GM12878 (cell line): ENCODE data around the gene SPATA1. TPM values are rescaled to one million over a fixed set of nuclear protein-coding genes. Genes with fewer than 3 reads are reported as not detected.

Source experiments
- ATAC-seq: fragments of 200-7000 bp; cut with Tn5 transposase; 3 replicates; pipeline ENCODE4 v1.9.1; 2020; ENCODE audit warnings: mild to moderate bottlenecking, moderate library complexity
- BruUV-seq: library from RNA; stranded (reverse); fragments of 400-500 nt; replicated peaks from 2 replicates; lab custom pipeline; 2021; lab: Mats Ljungman, UMichigan
- CTCF ChIA-PET: fragments of 300-600 bp; sonication (Branson Sonifier 250); formaldehyde crosslinking; extraction: SDS; loops from one replicate; lab custom pipeline; 2021; ENCODE audit warnings: inconsistent platforms; lab: Yijun Ruan, JAX
- POLR2A ChIA-PET: fragments of 350-600 bp; formaldehyde crosslinking; extraction: SDS; loops from one replicate; lab custom pipeline; 2021; ENCODE audit warnings: inconsistent platforms; lab: Charles Lee
- RAD21 ChIA-PET: fragments of 300-600 bp; sonication (Branson Sonifier 250); formaldehyde crosslinking; loops from one replicate; lab custom pipeline; 2023; ENCODE audit warnings: antibody characterized with exemption; ENCODE audit not compliant: unreplicated experiment; lab: Charles Lee
- SMC1A ChIA-PET: fragments of 300-600 bp; sonication (Branson Sonifier 250); formaldehyde crosslinking; loops from one replicate; lab custom pipeline; 2023; ENCODE audit not compliant: unreplicated experiment, uncharacterized antibody; lab: Charles Lee
- DNase-seq: peaks from one replicate; pipeline ENCODE4 v3.0.0-alpha.2; 2011; ENCODE audit warnings: low read depth, low spot score
- FAIRE-seq: peaks from 3 replicates; lab custom pipeline; 2011; peaks lifted over from hg19 to GRCh38; lab: Jason Lieb, UNC
- H2AFZ ChIP-seq: 2 replicates; pipeline ENCODE4 v1.6.0; 2011; ENCODE audit warnings: low read depth, low read length, control low read depth; ENCODE audit not compliant: control insufficient read depth
- H3K27ac ChIP-seq: 2 replicates; pipeline ENCODE4 v1.5.1; 2011; ENCODE audit warnings: control low read depth; ENCODE audit not compliant: control insufficient read depth, insufficient read depth
- H3K27me3 ChIP-seq, 2 experiments: replicated peaks in 1 of 2; 2 replicates each; pipeline versions ENCODE4 v1.6.0 to v1.6.1; 2011; ENCODE audit warnings: low read length in 1 of 2; ENCODE audit not compliant: control insufficient read depth in 2 of 2, insufficient read depth in 2 of 2
- H3K36me3 ChIP-seq, 2 experiments: 2 replicates each; pipeline ENCODE4 v1.5.1; 2011; ENCODE audit warnings: low read length in 1 of 2; ENCODE audit not compliant: control insufficient read depth in 2 of 2, insufficient read depth in 2 of 2
- H3K4me1 ChIP-seq: 2 replicates; pipeline ENCODE4 v1.6.1; 2011; ENCODE audit warnings: mild to moderate bottlenecking, low read length, moderate library complexity, mixed read lengths; ENCODE audit not compliant: control insufficient read depth, insufficient read depth
- H3K4me2 ChIP-seq: 2 replicates; pipeline ENCODE4 v1.6.0; 2011; ENCODE audit warnings: control low read depth; ENCODE audit not compliant: control insufficient read depth, insufficient read depth
- H3K4me3 ChIP-seq: fragments of 200-600 bp; sonication (generic); 2 replicates; pipeline ENCODE4 v1.5.1; 2016
- H3K79me2 ChIP-seq: 2 replicates; pipeline ENCODE4 v1.6.0; 2011; ENCODE audit warnings: low read length; ENCODE audit not compliant: control insufficient read depth, insufficient read depth
- H3K9ac ChIP-seq: 2 replicates; pipeline ENCODE4 v1.8.0; 2011; ENCODE audit warnings: low read length, control low read depth, mixed read lengths; ENCODE audit not compliant: control insufficient read depth, insufficient read depth
- H3K9me3 ChIP-seq: replicated peaks from 3 replicates; pipeline ENCODE4 v1.5.1; 2011; ENCODE audit warnings: mild to moderate bottlenecking, low read length; ENCODE audit not compliant: control insufficient read depth, insufficient read depth
- H4K20me1 ChIP-seq: 2 replicates; pipeline ENCODE4 v1.6.0; 2011; ENCODE audit not compliant: control insufficient read depth, insufficient read depth
- ATF3 ChIP-seq: IDR thresholded peaks from 2 replicates; pipeline ENCODE4 v1.6.1; 2011; ENCODE audit warnings: low read depth, mild to moderate bottlenecking, low read length, moderate library complexity, borderline replicate concordance; ENCODE audit errors: extremely low read depth
- BCLAF1 ChIP-seq: fragments of 450-650 bp; IDR thresholded peaks from 2 replicates; pipeline ENCODE4 v1.6.1; 2017; ENCODE audit warnings: antibody characterized with exemption, mild to moderate bottlenecking, moderate library complexity
- EZH2 ChIP-seq: IDR thresholded peaks from 2 replicates; pipeline ENCODE4 v1.6.1; 2012; ENCODE audit warnings: low read depth, mild to moderate bottlenecking, control low read depth, inconsistent platforms, low read length, borderline replicate concordance; ENCODE audit not compliant: control insufficient read depth
- FOXK2 ChIP-seq: fragments of 450-650 bp; IDR thresholded peaks from 2 replicates; pipeline ENCODE4 v1.6.1; 2017; ENCODE audit warnings: mild to moderate bottlenecking, moderate library complexity
- HDGF ChIP-seq: fragments of 450-650 bp; IDR thresholded peaks from 2 replicates; pipeline ENCODE4 v1.6.1; 2016; ENCODE audit warnings: antibody characterized with exemption
- IKZF2 ChIP-seq, 2 experiments: fragments of 450-650 bp; IDR thresholded peaks; 2 replicates each; pipeline ENCODE4 v1.6.1; 2017; ENCODE audit warnings: mild to moderate bottlenecking in 2 of 2, moderate library complexity in 2 of 2
- MXI1 ChIP-seq: fragments of 150-350 bp; IDR thresholded peaks from 2 replicates; pipeline ENCODE4 v1.6.1; 2011; ENCODE audit warnings: low read depth, mild to moderate bottlenecking, inconsistent platforms, low read length, improper control_type of control experiment
- MYB ChIP-seq: fragments of 150-350 bp; IDR thresholded peaks from 2 replicates; pipeline ENCODE4 v1.6.1; 2014; ENCODE audit warnings: mild to moderate bottlenecking, low read depth, low read length, borderline replicate concordance
- NBN ChIP-seq: fragments of 450-650 bp; IDR thresholded peaks from 2 replicates; pipeline ENCODE4 v1.6.1; 2016
- NFIC ChIP-seq: IDR thresholded peaks from 2 replicates; pipeline ENCODE4 v1.6.1; 2012; ENCODE audit warnings: low read depth, mild to moderate bottlenecking, inconsistent platforms, low read length, moderate library complexity
- NRF1 ChIP-seq: conservative IDR thresholded peaks from 2 replicates; pipeline ENCODE4 v1.6.1; 2011; ENCODE audit warnings: mild to moderate bottlenecking, low read depth, low read length, improper control_type of control experiment
- PAX5 ChIP-seq: IDR thresholded peaks from 2 replicates; pipeline ENCODE4 v1.6.1; 2011; ENCODE audit warnings: low read depth, low read length, borderline replicate concordance
- PAX8 ChIP-seq: fragments of 450-650 bp; IDR thresholded peaks from 2 replicates; pipeline ENCODE4 v1.6.1; 2017; ENCODE audit warnings: mild to moderate bottlenecking, moderate library complexity
- PBX3 ChIP-seq: IDR thresholded peaks from 2 replicates; pipeline ENCODE4 v1.6.1; 2011; ENCODE audit warnings: mild to moderate bottlenecking, low read depth, low read length, moderate library complexity; ENCODE audit not compliant: insufficient replicate concordance
- PML ChIP-seq: IDR thresholded peaks from 2 replicates; pipeline ENCODE4 v1.6.1; 2012; ENCODE audit warnings: low read length, inconsistent platforms
- POLR2AphosphoS5 ChIP-seq: IDR thresholded peaks from 2 replicates; pipeline ENCODE4 v1.6.1; 2011; ENCODE audit warnings: mild to moderate bottlenecking, low read length, inconsistent platforms
- RCOR1 ChIP-seq: conservative IDR thresholded peaks from 2 replicates; pipeline ENCODE4 v1.6.1; 2012; ENCODE audit warnings: low read depth, low read length, improper control_type of control experiment
- RUNX3 ChIP-seq: IDR thresholded peaks from 2 replicates; pipeline ENCODE4 v1.6.1; 2012; ENCODE audit warnings: low read length, inconsistent platforms
- SREBF1 ChIP-seq: IDR thresholded peaks from 2 replicates; pipeline ENCODE4 v1.6.1; 2012; ENCODE audit warnings: mild to moderate bottlenecking, low read length
- YY1 ChIP-seq: IDR thresholded peaks from 2 replicates; pipeline ENCODE4 v1.6.1; 2011; ENCODE audit warnings: low read depth, mild to moderate bottlenecking, low read length
- ZBED1 ChIP-seq: IDR thresholded peaks from 2 replicates; pipeline ENCODE4 v1.6.1; 2016; ENCODE audit warnings: borderline replicate concordance
- ZNF217 ChIP-seq: fragments of 450-650 bp; IDR thresholded peaks from 2 replicates; pipeline ENCODE4 v1.6.1; 2017; ENCODE audit warnings: antibody characterized with exemption, mild to moderate bottlenecking
- WGBS: methylation state at CpG from one replicate; pipeline ENCODE4 v1.1.6; 2016; ENCODE audit warnings: low lambda C conversion rate; ENCODE audit not compliant: insufficient replicate concordance, insufficient coverage; ENCODE audit errors: missing lambda C conversion rate; 5-methylcytosine and 5-hydroxymethylcytosine counted together
- in situ Hi-C: fragments of 300-500 bp; cut with MboI; formaldehyde crosslinking; loops from 9 replicates; pipeline ENCODE4 v1.14.3; 2018; ENCODE audit warnings: mixed read lengths
- intact Hi-C: fragments of 100-400 bp; cut with micrococcal nuclease; formaldehyde crosslinking; loops from one replicate; pipeline ENCODE4 v1.14.2; 2022; ENCODE audit not compliant: unreplicated experiment
- polyA plus RNA-seq, 11 experiments: library from polyadenylated mRNA; depleted of rRNA in 4 of 11; unstranded in 6 of 11; stranded (reverse) in 5 of 11; fragments of >200 nt; fragmentation: Nextera tagmentation in 4 of 11; fragmentation: Illumina TruSeq in 1 of 11; extraction: Ambion mirVana in 4 of 11; extraction: Trizol in 1 of 11; gene quantifications; 1 replicate in 1 of 11; 2 replicates in 10 of 11; pipeline versions ENCODE4 v1.2.1 to v1.2.3, GENCODE V29; 2011 to 2016; ENCODE audit warnings: inconsistent platforms in 2 of 11, missing spikeins in 2 of 11, low read depth in 1 of 11
- total RNA-seq, 4 experiments: library from RNA; depleted of rRNA in 3 of 4; stranded (reverse); fragments of >200 nt in 3 of 4; fragmentation: Illumina TruSeq in 1 of 4; extraction: Trizol in 1 of 4; gene quantifications; 2 replicates each; pipeline versions ENCODE4 v1.2.1 to v1.2.3, GENCODE V29; 2013 to 2021

SPATA1 gene
- total and polyA plus RNA-seq, 10 of the 15 experiments (the other 5 are each of a cell fraction or from before 2014, with no cell fraction given): 0.74 to 2.4 (median 1.9) TPM

GRCh38 chr1:84570436-84571149, 64.4 kb downstream of the SPATA1 start (continued):
- TF ChIP-seq EZH2 (no peak), NRF1 (no peak), SREBF1 (no peak), PBX3 (no peak), PML (no peak), HDGF (no peak)

- peaks cover 0 to 10% of the 10 kb centered on the region in 2 experiments; a peak in 1 of 4 replicates for H3K36me3 ChIP-seq
- intact Hi-C loops: loop anchor here (10.0 kb wide), 1 partner anchor 424 kb away; the partner anchor contains the start of gene MCOLN2
- no peak overlapping the region for H3K9ac ChIP-seq
- in situ Hi-C loops: loop anchor here (10.0 kb wide), 1 partner anchor 704 kb away; the partner anchor contains the start of gene BCL10
- ChIA-PET RAD21 (interaction anchor here (1.0 to 1.3 kb wide), 2 partner anchors 65 to 129 kb away, joined by 3 read pairs; partner anchors contain the start of genes GNG5 and SPATA1), SMC1A (no interaction called here), POLR2A (no interaction called here), CTCF (no interaction called here)
- H3K27ac ChIP-seq: no peak overlapping the region
- FAIRE-seq (no peak), DNase-seq (no peak), ATAC-seq (no peak)
- no TSS peak for BruUV-seq
- no peaks in the 10 kb centered on the region for H3K4me1 ChIP-seq
- no peak overlapping the region for H3K4me3 ChIP-seq
- H3K4me2 ChIP-seq: no peak overlapping the region; the same call in 1 of the 2 replicates
- whole genome bisulfite sequencing: 96% methylated on average over 2 of the region's 2 CpGs
- no peak overlapping the region for H2AFZ ChIP-seq
- no peaks in the 10 kb centered on the region for H4K20me1 ChIP-seq
- H3K27me3 ChIP-seq: no peaks in the 10 kb centered on the region
- no peaks in the 10 kb centered on the region for H3K9me3 ChIP-seq
- H3K79me2 ChIP-seq: peaks cover 25% of the 10 kb centered on the region
- TF ChIP-seq MXI1 (no peak), MYB (no peak), FOXK2 (no peak), BCLAF1 (no peak), NBN (no peak), YY1 (no peak), PAX8 (no peak), ZNF217 (no peak), IKZF2 (IDR thresholded peaks at IDR 0.05) (no peak), POLR2AphosphoS5 (no peak), NFIC (no peak), ATF3 (no peak), RCOR1 (no peak), RUNX3 (no peak), PAX5 (no peak), ZBED1 (no peak)
These were observed 65.0 kb downstream of the SPATA1 start for GRCh38 chr1:84571150-84571535.
